ENCODE results near the gene GLCCI1. TPM values are rescaled to one million over a fixed set of nuclear protein-coding genes. Genes with fewer than 3 reads are reported as not detected.

Gene GLCCI1
- total RNA-seq, 3 donors from 2014 or later, result 5.9 to 6.1 (median 6.1) TPM

DNA sequence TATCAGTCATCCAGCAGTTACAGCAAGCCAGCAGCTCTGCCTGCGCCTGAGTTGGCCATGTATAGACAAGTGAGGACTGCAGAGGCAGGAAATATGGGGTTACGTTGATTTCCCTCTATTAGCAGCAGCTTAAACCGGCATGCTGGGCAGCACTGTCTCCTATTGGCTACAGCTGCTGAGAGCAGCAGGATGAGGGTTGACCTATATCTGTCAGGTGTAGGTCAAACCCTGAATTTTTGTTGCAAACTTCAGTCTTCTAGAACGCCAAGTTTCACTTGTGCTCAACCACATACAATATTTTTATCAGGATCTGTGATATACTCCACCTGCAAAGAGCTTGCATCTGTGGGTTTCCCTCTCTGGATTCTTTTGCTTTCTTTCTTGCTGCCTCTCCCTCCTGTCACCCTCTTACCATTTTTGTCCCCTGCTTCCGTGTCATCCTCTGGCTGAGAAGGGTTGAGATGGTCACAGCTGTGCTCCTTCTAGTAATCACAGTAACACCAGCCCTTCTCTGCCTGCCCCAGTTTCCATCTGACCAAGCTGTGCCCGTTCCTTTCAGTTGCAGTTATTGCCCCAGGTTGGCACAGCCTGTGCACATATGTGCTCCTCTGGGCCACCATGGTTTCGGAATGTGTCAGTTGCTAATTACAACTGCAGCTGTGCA is 23.8 kb upstream of the GLCCI1 start:
- ATAC-seq, result peak; percentile 92 to 94
- no peaks in the 10 kb centered on the region for H3K9me3 Mint-ChIP-seq
- peak overlapping the region; percentile 68 for H3K4me3 Mint-ChIP-seq
- peaks cover 32% of the 10 kb centered on the region for H3K4me1 Mint-ChIP-seq (ENCODE audit: low read depth)
- peak; percentile 22 for DNase-seq
- no peaks in the 10 kb centered on the region for H3K36me3 Mint-ChIP-seq (ENCODE audit: insufficient read depth)
- H3K27me3 Mint-ChIP-seq (ENCODE audit: low read depth), result no peaks in the 10 kb centered on the region

DNA sequence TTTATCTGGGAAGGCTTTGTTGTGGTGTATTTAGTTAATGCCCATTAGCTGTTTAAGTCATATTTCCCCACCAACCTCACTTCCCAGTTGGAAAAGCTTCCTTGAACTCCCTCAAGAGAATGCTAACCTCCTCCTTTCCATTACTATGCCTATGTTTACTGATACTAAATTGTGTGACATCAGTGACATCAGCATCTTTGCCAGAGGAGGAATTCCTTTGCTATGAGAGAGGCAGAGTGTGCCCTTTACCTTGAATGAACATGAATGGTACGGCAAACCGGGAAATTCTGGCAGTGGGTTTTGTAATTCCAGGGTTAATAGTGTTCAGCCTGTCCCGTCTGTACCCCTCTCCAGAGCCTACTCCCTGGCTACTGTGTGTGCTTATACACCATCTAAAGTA is 22.1 kb upstream of the GLCCI1 start:
- Mint-ChIP-seq H3K36me3 (ENCODE audit: insufficient read depth) (peaks cover 11% of the 10 kb centered on the region), H3K4me3 (no peak overlapping the region), H3K27me3 (ENCODE audit: low read depth) (no peaks in the 10 kb centered on the region), H3K4me1 (ENCODE audit: low read depth) (peaks cover 32% of the 10 kb centered on the region), H3K9me3 (peaks cover 3% of the 10 kb centered on the region)
- DNase-seq, result no peak
- ATAC-seq, result no peak

DNA sequence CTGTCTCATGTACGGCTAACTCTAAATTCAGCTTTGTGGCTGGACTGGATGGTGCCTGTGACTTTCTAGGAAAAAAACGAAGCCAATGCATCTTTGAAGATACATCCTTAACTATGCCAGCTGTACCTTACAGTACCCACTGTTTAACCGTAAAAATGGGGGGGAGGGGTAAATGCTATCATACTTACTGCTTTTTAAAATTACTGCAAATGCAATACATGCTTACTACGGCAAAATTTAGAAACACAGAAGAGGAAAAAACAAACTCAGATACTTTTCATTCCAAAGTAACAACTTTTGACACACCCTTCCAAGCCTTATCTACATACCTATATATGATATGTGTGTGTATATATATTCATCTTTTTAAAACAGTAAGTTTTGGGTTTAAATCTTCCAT is 20.4 kb upstream of the GLCCI1 start:
- H3K9me3 Mint-ChIP-seq, result peaks cover 3% of the 10 kb centered on the region
- ATAC-seq (no peak), DNase-seq (no peak)
- H3K27me3 Mint-ChIP-seq (ENCODE audit: low read depth), result no peaks in the 10 kb centered on the region
- peaks cover 26% of the 10 kb centered on the region for H3K4me1 Mint-ChIP-seq (ENCODE audit: low read depth)
- H3K36me3 Mint-ChIP-seq (ENCODE audit: insufficient read depth), result peaks cover 11% of the 10 kb centered on the region
- H3K4me3 Mint-ChIP-seq, result no peak overlapping the region

DNA sequence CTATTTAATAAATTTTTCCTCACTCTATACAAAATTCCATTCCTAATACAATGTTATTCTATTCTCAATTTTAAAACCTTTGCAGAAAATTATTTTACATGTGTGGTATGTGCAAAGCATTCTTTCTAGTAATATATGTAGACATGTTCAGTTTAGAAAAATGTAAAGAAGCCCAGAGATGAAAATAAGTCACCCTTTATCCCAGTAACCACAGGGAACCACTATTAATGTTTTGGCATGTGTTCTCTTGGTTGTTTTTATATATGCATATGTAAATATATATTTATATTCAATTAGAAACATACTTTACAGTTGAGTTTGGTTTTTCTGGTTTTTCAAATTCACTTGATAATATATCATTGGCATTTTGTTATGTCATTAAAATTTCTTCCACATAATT is 14.8 kb upstream of the GLCCI1 start:
- no peak for ATAC-seq
- Mint-ChIP-seq H3K4me1 (ENCODE audit: low read depth) (no peaks in the 10 kb centered on the region), H3K4me3 (no peak overlapping the region), H3K27me3 (ENCODE audit: low read depth) (no peaks in the 10 kb centered on the region), H3K36me3 (ENCODE audit: insufficient read depth) (peaks cover 14% of the 10 kb centered on the region), H3K9me3 (peaks cover 3% of the 10 kb centered on the region)
- no peak for DNase-seq

DNA sequence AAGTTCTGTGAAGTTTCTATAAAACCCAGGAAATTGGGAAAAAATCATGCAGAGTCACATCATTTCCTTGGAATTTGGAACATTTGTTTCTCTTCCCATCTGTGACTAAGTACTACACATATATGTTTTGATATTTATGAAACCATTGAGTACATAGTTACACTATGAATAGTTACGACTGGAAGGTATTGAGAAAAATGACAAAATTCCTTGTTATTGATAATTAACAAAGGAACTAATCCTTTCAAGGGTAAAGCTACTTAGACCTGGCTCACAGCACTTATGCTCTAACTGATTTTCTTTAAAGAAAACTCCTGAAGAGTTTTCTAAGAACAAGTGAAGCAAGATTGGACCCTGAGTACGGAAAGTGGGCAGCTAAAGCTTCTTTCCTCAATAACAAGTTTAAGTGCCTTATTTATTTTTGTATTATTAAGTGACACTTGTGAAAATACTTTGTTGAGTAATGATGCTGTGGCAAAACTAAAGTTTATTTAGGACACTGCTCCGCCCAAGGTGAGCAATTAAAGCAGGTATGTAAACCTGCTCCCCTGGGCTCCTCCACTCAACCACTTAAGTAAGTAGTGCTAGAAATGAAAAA is 12.0 kb upstream of the GLCCI1 start:
- H3K4me3 Mint-ChIP-seq, result no peak overlapping the region
- no peaks in the 10 kb centered on the region for H3K4me1 Mint-ChIP-seq (ENCODE audit: low read depth)
- ATAC-seq, result no peak
- peaks cover 3% of the 10 kb centered on the region for H3K36me3 Mint-ChIP-seq (ENCODE audit: insufficient read depth)
- DNase-seq, result no peak
- no peaks in the 10 kb centered on the region for H3K9me3 Mint-ChIP-seq
- no peaks in the 10 kb centered on the region for H3K27me3 Mint-ChIP-seq (ENCODE audit: low read depth)

DNA sequence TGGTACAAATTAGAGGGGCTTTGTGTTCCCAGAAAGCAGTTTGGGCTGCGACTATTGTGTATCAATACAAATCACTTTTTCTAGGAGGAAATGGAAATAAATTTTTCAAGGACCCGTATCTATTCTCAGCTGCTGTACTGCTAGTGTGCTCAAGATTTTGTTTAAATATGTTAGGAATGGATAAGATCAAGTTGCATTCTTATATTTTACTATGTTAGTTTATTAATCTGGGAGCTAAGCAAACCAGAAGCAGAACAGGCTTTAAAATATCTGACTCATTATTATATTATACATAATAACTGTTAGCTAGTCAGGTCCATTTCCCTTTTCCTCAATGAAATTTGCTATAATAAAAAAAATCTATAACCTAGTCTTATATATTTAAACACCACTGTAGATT is 11.1 kb upstream of the GLCCI1 start:
- DNase-seq (no peak), ATAC-seq (no peak)
- Mint-ChIP-seq H3K36me3 (ENCODE audit: insufficient read depth) (peaks cover 3% of the 10 kb centered on the region), H3K9me3 (no peaks in the 10 kb centered on the region), H3K4me1 (ENCODE audit: low read depth) (no peaks in the 10 kb centered on the region), H3K27me3 (ENCODE audit: low read depth) (no peaks in the 10 kb centered on the region), H3K4me3 (no peak overlapping the region)

DNA sequence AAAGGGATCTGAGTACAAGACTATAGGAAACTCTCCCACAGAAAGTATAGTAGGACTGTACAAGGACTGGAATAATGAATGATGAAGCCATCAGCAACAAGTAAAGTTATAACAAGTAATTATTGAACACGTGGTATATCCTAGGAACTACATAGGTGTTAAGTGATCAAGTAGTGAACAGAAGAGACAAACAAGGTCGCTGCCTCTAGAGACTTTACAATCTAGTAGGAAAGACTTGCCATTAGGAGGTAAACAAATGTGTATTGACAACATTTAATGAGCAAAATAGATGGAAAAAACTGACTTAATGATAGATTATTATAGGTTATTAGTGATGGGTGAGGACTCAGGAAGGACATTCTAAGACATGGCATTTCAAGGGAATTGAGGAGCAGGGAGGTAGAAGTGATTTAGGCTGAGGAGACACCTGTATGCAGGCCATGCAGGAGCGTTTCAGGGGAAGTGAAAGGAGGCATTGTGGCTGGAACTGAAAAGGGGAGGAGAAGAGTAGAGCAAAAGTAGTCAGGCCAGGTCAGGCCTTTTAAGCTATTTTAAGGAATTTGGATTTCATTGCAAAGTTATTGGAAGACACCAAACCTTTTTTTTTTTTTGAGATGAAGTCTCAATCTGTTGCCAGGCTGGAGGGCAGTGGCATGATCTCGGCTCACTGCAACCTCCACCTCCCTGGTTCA is 8.5 kb upstream of the GLCCI1 start:
- Mint-ChIP-seq H3K4me3 (no peak overlapping the region), H3K4me1 (ENCODE audit: low read depth) (peaks cover 4% of the 10 kb centered on the region), H3K9me3 (no peaks in the 10 kb centered on the region), H3K36me3 (ENCODE audit: insufficient read depth) (no peaks in the 10 kb centered on the region), H3K27me3 (ENCODE audit: low read depth) (no peaks in the 10 kb centered on the region)
- ATAC-seq (no peak), DNase-seq (no peak)

DNA sequence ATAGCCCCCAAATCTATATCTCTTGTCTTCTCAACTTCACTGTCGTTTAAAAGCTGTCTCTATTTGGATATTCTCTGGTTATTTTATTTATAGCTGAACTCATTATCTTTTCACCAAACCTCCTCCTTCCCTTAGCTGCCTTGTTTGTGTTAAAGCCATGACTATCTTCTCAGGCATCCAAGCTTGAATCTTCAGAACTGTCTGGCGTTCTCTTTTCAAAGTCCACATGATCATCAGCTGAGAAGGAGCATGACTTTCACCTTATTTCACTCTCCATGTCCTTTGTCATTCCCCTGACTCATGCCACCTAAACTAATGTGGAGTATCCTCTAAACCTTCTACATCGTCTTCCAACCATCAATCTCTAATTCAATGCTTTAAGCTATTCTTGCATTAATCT is 5.7 kb upstream of the GLCCI1 start:
- no peaks in the 10 kb centered on the region for H3K36me3 Mint-ChIP-seq (ENCODE audit: insufficient read depth)
- peaks cover 16% of the 10 kb centered on the region for H3K4me1 Mint-ChIP-seq (ENCODE audit: low read depth)
- no peak for DNase-seq
- H3K9me3 Mint-ChIP-seq, result no peaks in the 10 kb centered on the region
- no peak for ATAC-seq
- no peaks in the 10 kb centered on the region for H3K27me3 Mint-ChIP-seq (ENCODE audit: low read depth)
- no peak overlapping the region for H3K4me3 Mint-ChIP-seq

DNA sequence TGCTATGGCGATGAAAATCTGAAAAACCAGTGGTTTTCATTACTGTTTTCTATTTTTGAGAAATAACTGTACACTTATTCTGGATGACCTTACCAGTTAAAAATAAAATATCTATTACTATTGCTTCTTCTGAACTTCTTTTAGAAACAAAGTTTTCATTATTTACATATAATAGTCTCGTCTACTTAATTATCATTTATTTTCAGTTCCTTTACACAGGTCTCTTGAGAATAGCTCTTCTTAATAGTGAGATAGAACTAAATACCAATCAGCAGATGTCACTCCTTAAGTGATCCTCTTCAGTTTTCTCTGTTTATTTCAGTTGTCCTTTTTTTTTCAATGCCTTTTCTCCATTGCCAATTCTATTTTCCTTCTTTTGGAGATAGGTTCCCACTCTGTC is 4.3 kb upstream of the GLCCI1 start:
- Mint-ChIP-seq H3K4me1 (ENCODE audit: low read depth) (peaks cover 19% of the 10 kb centered on the region), H3K36me3 (ENCODE audit: insufficient read depth) (no peaks in the 10 kb centered on the region), H3K4me3 (no peak overlapping the region), H3K9me3 (no peaks in the 10 kb centered on the region), H3K27me3 (ENCODE audit: low read depth) (no peaks in the 10 kb centered on the region)
- ATAC-seq, result no peak
- no peak for DNase-seq

DNA sequence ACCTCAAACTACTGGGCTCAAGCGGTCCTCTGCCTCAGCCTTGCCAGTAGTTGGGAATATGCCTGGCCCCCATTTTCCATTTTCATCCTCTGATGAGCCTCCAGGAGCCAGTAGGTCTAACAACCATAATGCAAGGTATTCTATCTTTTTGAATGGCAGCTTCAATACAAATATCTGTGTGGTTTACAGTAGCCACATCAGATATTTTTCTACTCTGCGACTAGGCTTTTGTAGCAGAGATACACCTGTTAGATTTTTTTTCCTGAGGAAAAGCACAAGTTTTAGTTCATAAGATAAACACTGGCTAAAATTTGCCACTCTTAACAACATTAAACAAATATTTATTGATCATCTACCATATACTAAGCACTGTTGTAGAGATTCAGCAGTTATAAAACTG is 3.9 kb upstream of the GLCCI1 start:
- Mint-ChIP-seq H3K4me3 (no peak overlapping the region), H3K4me1 (ENCODE audit: low read depth) (peaks cover 19% of the 10 kb centered on the region)
- no peak for ATAC-seq

DNA sequence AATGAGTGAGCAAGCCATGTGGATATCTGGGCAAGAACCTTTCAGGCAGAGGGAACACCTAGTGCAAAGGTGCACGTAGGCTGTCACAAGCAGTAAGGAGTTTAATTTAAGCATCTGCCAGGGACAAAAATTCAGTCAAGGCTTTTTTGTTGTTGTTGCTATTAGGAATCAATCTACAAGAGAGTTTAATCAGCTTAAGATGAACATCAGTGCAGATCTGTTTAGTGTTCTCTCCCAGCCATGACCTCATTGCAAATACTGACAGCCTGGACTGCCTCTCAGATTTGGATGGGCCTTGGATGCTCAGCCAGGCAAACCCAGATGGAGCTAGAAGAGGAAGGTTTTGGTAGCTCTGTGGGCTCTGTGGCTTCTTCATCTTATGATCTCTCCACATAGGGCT is 3.3 kb upstream of the GLCCI1 start:
- DNase-seq (no peak), ATAC-seq (no peak)
- no peak overlapping the region for H3K4me3 Mint-ChIP-seq
- no peaks in the 10 kb centered on the region for H3K36me3 Mint-ChIP-seq (ENCODE audit: insufficient read depth)
- H3K4me1 Mint-ChIP-seq (ENCODE audit: low read depth), result peaks cover 19% of the 10 kb centered on the region
- H3K27me3 Mint-ChIP-seq (ENCODE audit: low read depth), result no peaks in the 10 kb centered on the region
- H3K9me3 Mint-ChIP-seq, result no peaks in the 10 kb centered on the region

More for the DNA sequence above, 3.9 kb upstream of the GLCCI1 start:
- DNase-seq, result no peak
- Mint-ChIP-seq H3K36me3 (ENCODE audit: insufficient read depth) (no peaks in the 10 kb centered on the region), H3K27me3 (ENCODE audit: low read depth) (no peaks in the 10 kb centered on the region), H3K9me3 (no peaks in the 10 kb centered on the region)

DNA sequence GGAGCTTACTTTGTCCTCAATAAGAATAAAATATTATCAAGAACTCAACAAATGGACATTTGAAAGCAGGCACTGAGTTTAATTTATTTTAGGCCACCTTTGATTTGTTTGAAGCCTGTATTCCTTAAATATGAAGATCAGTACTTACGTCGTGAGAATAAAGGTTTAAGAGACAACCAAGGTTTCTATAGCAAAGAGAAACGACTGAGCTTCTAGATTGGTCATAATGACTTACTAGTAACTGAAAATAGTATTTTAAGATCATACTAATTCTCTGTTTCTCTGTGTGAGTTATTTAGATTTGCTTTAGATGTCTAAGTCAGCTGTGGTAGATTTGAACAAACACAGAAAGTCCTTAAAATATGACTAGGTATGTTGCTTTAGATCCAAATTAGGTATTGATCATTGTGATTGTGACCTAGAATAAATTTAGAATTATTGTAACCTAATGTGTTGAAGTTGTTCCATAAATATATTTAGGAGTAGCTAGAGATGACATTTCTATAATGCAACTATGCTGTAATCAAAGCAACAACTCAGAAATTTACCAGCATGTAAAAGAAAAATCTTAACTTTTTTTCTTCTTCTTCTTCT is 2.4 kb upstream of the GLCCI1 start:
- Mint-ChIP-seq H3K4me3 (no peak overlapping the region), H3K27me3 (ENCODE audit: low read depth) (no peaks in the 10 kb centered on the region), H3K9me3 (no peaks in the 10 kb centered on the region), H3K36me3 (ENCODE audit: insufficient read depth) (no peaks in the 10 kb centered on the region), H3K4me1 (ENCODE audit: low read depth) (peaks cover 19% of the 10 kb centered on the region)
- DNase-seq (no peak), ATAC-seq (no peak)

DNA sequence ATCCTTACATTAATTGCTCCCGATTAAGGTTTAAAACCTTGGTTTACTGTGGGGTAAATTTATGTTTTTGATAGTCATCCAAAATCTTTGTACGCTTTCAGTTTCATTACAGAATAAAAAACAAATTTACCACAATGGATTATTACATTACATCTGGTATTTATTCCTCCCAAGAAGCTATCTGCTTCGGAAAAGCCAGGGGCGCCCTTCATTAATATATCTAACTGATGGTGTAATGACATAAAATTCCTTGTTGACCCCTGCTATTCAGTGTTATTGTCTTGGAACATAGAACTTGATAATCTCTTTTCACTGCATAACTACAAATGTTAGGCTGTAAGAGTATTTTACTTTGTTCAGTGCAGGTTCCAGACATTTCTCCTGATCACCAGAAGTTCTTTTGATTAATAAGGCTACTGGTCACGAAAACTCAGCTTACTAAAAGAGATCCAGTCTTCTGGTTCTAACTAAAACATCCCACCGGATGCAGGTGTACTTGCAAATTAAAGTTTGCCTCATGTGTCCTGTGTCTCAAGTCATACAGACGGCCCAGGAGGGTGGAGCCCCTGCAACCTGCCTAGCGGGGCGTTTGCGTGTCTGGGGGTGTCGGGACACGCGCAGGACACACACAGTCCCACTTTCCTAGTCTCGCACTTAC is 581 bp upstream of the GLCCI1 start:
- Mint-ChIP-seq H3K4me1 (ENCODE audit: low read depth) (peaks cover 22% of the 10 kb centered on the region), H3K36me3 (ENCODE audit: insufficient read depth) (no peaks in the 10 kb centered on the region), H3K27me3 (ENCODE audit: low read depth) (no peaks in the 10 kb centered on the region), H3K9me3 (no peaks in the 10 kb centered on the region), H3K4me3 (peak overlapping the region; percentile 90)
- ATAC-seq, result no peak
- no peak for DNase-seq
